Lower leg skin (tissue), 3 donors: ENCODE data around the gene THSD4.

Experiments
- POLR2A ChIP-seq, 2 donors: fragments of 450-650 bp; IDR thresholded peaks; one replicate each; pipeline ENCODE4 v1.6.1; 2016 to 2017; ENCODE audit warnings: antibody characterized with exemption in 2 of 2, mild to moderate bottlenecking in 1 of 2, moderate library complexity in 1 of 2
- TF ChIP-seq, protein P1 (sequence below), 3 donors: fragments of 450-650 bp; IDR thresholded peaks; one replicate each; pipeline ENCODE4 v1.5.1; 2016; ENCODE audit warnings: antibody characterized with exemption in 3 of 3, mild to moderate bottlenecking in 3 of 3, moderate library complexity in 2 of 3

- no peak for TF ChIP-seq POLR2A (IDR thresholded peaks at IDR 0.05)
- TF ChIP-seq, protein P1, sequence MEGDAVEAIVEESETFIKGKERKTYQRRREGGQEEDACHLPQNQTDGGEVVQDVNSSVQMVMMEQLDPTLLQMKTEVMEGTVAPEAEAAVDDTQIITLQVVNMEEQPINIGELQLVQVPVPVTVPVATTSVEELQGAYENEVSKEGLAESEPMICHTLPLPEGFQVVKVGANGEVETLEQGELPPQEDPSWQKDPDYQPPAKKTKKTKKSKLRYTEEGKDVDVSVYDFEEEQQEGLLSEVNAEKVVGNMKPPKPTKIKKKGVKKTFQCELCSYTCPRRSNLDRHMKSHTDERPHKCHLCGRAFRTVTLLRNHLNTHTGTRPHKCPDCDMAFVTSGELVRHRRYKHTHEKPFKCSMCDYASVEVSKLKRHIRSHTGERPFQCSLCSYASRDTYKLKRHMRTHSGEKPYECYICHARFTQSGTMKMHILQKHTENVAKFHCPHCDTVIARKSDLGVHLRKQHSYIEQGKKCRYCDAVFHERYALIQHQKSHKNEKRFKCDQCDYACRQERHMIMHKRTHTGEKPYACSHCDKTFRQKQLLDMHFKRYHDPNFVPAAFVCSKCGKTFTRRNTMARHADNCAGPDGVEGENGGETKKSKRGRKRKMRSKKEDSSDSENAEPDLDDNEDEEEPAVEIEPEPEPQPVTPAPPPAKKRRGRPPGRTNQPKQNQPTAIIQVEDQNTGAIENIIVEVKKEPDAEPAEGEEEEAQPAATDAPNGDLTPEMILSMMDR (IDR thresholded peaks at IDR 0.05) = no peak
Observed at GRCh38 chr15:71562251-71562650, 447.0 kb downstream of the THSD4 start.
